COLO829 (cell line): ENCODE results near the gene TSPYL1.
"Not testable (repeated sequence)": the region's sequence is repeated elsewhere in the genome, so short reads cannot be mapped to it uniquely, and the experiment has no call there.

Experiments used
- DNase-seq: peaks from one replicate; pipeline ENCODE4 v3.0.0; 2012; ENCODE audit warnings: low spot score

Gene TSPYL1

DNA sequence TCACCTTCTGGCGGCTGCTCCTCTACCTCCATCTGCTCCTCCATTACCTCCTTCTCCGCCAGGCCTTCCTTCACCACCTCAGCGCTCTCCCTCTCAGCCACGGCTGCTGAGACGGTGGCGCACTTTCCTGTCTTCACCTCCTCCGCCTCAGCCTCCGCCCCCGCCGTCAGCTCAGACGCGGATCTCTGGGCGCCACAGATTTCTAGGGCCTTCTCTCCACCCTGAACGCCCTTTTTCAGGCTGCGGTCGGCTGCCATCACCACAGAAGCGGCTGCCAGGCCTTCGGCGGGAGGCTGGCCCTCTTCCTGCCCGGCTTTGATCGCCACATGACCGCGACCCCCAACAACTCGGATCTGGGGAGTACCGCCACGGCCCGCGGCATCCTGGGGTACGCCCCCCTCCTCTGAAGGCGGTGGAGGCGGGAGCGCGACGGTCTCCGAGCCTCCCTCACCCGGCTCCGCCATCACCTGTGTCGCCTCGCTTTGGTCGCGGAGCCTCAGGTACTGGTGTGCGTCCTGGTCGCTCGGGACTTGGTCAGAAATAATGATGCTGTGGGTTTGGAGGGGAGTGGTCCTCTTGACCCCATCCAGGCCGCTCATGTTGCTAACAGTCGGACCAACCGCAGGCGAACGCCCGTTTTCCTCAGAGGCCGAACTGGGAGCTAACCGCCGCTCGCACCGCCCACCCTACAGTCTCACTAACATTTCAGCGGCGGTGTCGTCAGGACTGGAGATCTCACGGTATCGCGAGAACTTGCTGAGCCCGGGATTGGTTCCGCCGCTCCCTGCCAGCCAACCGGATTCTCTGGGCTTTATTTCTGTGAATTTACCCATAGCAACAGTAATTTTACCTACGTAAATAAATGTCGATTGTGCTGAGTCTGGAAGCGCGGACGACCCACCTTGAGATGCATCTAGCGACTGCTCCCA is at the start of gene TSPYL1:
Gene TSPYL1 (minus strand): TSS at position 699 of the 929 bp plus-strand sequence. CDS start 100 bp downstream, at position 599.
- peak; percentile 88 for DNase-seq

DNA sequence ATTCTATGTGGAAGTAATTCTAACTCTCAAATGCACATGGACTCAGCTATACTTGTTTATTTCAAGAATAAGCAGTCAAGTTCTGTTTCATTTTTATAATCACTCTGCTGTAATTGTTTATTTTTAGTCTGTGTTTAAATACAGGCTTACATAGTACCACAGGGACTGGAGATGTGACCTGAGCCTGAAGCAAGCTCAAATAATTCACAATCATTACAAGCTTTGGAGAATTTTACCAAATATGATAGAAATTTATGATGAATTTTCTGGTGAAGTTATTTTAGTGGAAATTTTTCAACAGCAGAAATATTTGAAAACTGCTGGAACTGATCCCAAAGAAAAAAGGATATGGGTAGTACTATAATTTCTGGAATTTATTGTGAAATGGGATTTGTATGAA is 49.4 kb upstream of the TSPYL1 start:
- DNase-seq = no peak

DNA sequence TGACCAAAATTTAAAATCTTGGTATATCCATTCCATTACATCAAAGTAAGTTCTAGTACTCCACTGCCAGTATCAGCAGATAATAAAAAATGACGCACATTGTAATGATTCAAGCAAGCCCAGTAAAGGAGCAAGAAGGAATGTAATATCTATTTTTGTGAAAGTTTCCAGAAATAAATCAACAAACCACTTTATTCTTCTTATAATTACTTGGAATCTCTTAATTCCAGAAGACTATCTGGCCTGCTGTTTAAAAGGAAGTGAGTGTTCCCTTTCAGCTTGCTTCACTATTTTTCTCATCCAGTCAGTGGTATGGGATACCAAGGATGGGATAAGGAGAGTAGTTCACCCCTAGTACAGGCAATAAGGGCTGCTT is 48.8 kb upstream of the TSPYL1 start:
- DNase-seq = peak; percentile 26

DNA sequence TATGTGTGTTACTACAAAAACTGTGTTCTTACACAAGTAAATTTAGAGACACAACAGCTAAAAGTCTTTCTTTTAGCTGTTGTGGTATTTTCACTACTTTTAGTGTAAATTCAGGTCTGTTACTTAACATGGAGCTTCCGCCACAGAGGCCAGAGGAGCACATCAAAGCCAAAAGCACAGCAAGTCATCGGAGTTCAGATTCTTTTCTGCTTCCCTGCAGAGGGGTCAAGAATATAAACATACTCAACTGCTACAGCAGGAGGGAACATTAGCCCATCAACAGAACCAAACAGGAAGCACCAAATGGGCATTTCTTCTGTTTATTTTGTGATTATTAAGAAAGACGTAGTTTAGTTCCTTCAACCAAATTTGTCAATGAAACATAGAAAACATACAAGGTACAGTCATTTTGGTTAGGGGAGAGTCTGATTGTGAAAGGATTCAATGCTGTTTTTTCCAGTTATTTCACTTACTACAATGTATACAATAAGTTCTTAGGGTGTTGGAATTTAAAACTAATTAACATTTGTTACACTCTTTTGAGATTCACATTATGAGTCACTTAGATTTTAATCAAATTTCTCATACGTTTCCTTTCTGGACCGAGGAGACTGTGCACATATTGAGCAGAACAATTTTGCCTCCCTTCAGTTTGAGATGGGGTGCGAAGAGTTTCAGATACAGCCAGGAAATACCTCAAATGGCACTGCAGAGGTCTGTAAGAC is 48.2 kb upstream of the TSPYL1 start:
- no peak for DNase-seq

DNA sequence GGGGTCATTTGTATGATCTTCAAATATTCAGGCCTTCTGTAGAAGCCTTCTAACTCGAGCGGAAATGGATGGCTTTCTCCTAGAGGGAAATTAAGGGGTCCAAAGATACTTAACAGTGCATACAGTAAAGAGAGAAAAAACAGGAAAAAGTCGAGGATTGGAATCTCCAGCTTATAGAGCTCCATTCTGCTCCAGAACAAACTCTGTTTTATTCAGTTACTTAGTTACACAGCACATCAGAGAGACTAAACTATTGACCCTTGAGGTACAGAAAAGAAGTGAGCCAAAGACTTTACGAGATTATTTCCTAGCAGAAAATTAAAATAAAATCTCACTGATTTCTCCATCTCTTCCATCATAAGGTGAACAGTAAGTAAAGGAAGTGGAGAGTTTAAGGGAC is 47.3 kb upstream of the TSPYL1 start:
- DNase-seq = no peak

DNA sequence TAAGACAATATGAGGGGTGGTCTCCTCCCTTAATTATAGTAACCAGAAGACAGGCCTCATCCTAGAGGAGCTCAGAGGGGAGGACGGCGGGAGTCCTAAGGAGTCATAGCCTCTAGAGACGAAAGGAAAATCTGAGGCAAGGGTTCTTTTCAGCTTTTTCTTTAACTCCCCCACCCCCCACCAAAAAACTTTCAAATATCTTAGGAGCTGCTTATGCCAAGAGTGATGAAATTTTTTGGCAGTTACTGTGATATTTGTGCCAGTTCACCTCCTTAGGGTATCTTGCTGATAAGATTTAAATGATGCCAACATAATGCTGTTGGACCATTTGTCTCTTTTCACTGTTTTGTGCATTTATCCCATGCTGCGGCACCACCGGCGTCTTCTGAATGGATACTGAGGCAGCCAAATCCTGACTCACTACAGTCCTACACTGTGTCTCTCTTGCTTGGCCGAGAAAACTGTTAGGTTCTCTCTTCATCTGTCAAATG is 46.5 kb upstream of the TSPYL1 start:
- no peak for DNase-seq

DNA sequence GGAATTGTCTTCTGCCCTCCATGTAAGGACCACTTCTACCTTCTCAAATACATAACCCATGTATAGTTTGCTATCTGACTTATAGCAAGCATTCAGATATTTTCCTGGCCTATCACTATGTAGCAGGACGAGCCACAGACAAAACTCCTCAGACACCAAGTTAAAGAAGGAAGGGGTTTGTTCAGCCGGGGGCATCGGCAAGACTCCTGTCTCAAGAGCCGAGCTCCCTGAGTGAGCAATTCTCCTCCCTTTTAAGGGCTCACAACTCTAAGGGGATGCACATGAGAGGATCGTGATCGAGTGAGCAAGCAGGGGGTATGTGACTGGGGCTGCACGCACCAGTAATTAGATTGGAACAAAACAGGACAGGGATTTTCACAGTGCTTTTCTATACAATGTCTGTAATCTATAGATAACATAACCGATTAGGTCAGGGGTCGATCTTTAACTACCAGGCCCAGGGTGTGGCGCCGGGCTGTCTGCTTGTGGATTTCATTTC is 46.0 kb upstream of the TSPYL1 start:
- DNase-seq = not testable (repeated sequence)

DNA sequence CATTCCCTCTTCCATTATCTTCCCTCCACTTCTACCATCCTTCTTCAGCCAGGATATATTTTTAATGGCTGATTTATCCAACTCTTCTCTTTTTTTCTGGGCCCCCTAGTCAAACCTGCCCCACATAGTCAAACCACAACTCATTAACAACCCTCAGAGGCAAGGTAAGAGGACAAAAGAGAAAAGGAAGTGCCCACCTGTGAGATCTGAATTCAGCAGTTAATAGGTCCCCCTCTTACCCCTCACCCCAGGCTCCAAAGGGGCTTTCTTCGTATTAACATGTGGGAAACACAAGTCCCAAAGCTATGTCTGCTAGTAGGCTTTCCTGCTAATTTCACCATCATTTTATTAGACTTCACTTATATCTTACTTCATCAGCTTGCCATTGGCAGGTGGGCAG is 44.1 kb upstream of the TSPYL1 start:
- no peak for DNase-seq

DNA sequence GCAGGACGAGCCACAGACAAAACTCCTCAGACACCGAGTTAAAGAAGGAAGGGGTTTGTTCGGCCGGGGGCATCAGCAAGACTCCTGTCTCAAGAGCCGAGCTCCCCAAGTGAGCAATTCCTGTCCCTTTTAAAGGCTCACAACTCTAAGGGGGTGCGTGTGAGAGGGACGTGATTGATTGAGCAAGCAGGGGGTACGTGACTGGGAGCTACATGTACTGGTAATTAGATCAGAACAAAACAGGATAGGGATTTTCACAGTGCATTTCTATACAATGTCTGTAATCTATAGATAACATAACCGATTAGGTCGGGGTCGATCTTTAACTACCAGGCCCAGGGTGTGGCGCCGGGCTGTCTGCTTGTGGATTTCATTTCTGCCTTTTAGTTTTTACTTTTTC is 42.2 kb upstream of the TSPYL1 start:
- DNase-seq = not testable (repeated sequence)

DNA sequence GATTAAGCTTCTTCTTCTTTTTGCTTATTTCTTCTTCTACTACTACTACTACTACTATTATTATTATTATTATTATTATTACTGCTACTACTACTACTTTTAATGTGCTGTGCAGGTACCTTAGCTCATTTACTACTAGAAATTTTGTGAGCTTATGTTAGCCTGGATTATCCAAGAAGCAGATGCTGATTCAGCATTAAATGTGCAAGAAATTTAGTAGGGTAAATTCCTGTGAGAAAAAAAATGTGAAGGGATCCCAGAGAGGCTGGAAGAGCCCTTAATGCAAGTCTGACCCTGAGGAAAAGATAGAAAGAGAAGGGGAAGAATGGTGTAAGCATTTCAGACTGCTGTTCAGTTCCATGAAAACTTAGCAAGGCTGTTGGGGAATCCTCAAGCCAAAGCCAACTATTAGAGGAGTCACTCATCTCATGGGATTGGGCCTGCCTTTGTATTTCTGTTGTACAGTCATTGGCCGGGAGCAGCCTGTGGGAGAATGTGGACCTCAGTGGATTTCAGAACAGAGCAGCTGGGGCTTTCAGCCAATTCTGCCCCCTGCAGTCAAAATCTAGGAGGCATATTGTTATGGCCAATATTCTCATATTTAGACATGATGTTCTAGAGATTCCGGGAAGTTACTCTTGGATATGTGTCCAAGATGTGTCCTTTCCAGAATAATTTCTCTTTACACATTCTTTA is 37.2 kb upstream of the TSPYL1 start:
- no peak for DNase-seq

DNA sequence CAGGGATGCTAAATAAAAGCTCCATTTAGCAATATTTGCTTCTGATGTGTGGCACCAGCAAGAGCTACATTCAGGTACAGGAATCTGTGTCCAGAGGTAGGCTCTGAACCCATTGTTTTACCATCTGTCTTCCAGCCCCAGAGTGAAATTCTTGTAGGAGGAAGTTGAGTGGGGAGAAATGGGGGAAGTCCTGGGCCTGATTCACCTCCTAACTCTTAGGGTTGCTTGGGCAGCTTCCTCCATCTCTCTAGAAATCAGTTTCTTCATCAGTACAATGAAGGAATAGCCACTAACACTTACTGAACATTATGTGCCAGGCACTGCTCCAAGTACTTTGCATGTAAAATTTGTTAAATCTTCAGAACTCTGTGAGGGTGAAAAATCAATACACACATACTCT is 35.1 kb upstream of the TSPYL1 start:
- no peak for DNase-seq

DNA sequence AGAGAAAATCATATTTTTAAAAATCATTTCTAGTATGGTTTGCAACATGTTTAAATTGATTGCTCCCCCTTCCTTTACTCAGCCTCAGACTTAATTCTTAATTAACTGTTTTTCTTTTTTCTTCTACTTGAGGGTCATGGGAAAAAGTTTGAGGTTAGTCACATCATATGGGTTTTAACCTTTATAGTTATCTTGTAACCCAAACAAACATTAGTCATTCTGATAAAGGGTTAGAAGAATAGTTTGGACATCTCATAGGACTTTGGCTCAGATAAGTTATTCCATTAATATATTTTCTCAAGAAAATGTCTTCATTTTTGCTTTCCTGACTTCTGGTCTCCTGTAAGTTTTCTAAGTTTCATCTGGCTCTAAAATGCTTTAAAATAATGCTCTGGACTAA is 34.5 kb upstream of the TSPYL1 start:
- no peak for DNase-seq

DNA sequence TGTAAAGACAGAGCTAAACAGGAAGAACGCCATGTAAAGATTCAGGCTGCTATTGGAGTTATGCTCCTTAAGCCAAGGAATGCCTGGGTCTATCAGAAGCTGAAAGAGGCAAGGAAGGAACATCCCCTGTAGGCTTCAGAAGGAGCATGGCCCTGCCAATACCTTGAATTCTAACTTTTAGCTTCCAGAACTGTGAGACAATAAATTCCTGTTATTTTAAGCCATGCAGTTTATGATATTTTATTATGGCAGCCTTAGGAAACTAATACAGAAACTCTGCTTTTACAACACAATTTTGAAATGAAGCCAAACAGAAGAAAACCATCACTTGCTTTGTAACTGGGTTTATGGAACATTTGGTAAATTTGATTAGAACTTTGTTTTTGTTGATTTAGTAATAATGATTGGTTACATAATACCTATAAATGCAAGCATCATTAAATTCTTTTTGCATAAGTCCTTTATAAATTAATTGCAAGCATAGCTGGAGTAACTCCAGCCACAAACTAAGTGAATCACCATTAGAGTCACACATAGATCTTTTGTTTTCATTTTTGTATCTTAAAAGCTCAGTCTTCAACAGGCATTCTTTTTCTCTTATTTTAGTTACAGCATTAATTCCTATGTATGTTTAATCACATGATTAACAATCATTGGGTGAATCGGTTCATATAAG is 33.5 kb upstream of the TSPYL1 start:
- DNase-seq = no peak

DNA sequence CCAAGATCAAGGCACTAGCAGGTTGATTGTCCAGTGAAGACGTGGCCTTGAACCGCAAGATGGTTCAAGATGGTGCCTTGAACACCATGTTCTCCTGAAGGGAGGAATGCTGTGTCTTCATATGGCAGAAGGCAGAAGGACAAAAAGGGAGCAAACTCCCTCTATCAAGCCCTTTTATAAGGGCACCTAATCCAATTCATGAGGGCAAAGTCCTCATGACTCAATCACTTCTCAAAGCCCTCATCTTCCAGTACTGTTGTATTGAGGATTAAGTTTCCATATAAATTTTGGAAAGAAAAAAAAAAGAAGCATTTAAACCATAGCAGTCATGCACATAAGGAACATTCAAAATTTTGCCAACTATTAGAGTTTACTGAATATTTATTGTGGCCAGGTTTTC is 29.9 kb upstream of the TSPYL1 start:
- no peak for DNase-seq

DNA sequence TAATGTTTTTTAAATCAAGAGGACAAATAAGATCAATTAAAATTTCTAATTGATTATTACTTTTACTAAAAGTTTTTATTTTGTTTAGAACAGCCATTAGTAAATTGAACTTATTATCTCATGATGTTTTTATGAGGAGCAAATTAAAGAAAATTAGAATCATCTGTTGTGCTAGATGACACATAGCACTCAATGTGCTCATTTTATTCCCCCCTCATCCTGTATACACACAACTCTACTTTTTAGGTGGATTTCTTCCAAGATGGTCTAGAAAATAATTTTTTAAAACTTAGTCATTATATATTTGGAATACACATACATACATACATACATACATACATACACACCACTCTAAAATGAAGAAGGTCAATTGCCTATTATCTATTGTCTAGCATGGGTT is 29.3 kb upstream of the TSPYL1 start:
- DNase-seq = no peak

DNA sequence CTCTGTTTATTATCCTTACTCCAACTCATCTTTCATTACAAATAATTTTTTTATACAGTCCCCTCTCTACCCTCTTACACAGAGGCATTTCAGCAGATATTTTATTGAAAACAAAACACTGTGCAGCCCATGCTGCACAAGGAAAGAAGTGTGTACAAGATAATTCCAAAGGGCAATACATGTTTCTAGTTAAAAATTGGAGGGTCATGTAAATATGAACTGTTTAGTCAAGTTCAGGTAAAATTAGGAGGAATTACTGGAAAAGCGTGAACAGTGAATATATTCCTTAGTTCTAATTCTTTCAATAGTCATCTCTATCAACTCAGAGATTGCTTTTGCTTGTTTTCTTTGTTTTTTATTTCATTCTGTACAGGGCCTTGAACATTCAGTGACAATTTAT is 27.9 kb upstream of the TSPYL1 start:
- no peak for DNase-seq

DNA sequence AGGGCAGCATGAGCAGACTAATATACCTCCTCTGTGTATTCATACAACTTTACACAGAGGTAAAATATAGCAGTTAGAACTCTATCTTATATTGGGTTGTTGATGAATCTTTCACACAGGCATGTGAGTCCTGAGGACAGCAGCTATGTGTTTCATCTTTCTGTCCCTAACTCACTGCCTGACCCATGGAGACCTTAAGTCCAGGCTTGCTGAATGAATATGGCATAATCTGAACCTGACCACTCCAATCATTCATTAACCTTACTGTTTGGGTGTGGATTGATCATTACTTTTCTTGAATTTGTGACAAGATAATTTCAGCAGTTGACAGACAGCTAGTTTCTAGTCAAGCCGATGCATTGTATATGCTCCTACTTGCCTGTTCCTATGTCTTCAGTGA is 27.3 kb upstream of the TSPYL1 start:
- no peak for DNase-seq

DNA sequence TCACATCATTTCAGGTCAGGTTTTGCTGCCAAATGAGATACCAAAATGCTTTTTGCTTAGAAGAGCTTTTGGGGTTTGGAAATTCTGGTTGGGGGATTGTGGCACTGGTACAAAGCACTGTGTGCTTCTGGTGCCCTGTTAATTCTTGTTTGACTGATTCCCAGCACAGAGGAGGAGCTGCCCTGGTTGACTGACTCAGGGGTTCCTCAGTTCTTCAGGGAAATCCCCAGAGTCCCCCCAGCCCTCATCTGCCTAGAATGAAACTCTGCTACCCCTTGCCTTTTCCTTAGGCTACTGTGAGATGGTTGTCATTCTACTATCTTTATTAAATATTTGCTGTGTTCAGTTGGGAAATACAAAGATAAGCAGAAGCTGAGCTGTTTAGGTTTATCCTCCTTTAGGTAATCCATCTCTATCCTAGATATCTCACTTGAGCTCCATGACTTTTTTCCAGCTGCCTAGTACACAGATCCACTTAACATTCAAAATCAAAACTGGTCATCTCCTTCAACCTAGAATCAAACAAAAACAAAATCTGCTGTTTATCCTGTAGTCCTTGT is 24.9 kb upstream of the TSPYL1 start:
- DNase-seq = no peak

DNA sequence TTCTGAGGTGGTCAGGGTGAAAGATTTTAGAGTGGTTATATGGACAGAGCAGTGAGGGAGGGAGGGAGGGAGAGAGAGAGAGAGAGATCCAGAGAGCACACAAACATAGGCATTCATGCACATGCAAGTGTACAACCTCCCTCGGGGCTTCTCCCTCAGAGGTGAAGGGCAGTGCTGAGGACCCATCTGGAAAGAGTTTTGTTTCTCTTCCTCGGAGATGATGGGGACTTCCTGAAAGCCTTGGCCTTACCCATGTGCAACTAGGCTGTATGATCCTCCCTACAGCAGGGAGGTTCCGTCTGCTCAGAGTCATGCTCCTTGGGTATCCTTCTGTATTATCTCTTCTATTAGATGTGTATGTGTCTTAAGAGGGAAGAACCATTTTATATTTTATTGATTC is 21.4 kb upstream of the TSPYL1 start:
- DNase-seq = no peak

DNA sequence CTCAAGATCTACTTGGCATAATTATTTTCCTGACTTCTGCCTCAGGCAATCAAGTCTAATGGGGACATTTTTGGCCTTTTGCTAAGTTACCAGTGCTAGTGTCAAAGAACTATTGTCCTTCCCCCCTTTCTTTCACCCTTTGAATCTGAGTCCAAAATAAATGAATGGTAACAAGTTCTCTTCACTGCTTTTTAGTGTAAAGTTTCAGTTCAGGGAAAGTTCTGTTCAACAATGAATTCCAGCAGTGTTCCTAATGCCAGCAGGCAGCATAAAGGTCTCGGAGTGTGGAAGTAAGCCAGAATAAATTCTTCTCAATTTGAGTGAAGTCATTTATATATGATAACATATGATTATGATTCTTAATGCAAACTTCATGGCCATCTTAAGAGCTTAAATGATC is 20.8 kb upstream of the TSPYL1 start:
- peak; percentile 31 for DNase-seq

DNA sequence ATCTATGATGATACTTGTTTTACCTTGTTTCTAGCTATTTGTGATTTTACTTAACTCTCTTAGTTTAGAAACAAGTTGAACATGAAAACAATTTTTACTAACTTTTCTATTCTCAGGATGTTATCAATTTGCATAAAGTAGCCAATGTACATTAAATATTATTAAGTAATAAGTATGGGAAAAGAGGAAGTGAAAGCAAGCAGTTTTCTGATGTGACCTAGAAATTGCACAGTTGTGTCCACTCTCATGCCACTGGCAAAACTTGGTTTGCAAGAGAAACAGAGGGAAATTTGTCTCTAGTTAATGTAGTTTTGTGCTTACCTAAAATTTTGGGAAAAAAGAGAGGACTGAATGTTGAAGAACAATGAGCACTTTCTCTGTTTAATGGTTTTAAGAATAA is 19.2 kb upstream of the TSPYL1 start:
- DNase-seq = no peak

DNA sequence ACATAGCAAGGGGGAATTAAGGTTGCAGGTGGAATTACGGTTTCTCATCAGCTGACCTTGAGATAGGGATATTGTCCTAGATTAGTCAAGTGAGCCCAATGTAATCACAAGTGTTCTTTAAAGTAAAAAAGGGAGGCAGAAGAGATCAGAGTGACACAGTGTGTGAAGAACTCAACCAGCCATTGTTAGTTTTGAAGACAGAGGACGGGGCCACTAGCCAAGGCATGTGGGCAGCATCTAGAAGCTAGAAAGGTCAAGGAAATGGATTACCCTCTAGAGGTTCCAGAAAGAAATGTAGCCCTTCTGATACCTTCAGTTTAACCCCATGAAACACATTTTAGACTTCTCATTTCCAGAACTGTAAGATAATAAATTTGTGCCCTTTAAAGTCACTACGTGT is 18.5 kb upstream of the TSPYL1 start:
- no peak for DNase-seq
